ENCODE measurements around the gene VIL1. TPM values are rescaled to one million over a fixed set of nuclear protein-coding genes. Genes with fewer than 3 reads are reported as not detected.

Gene VIL1
- total and polyA plus RNA-seq, 2 of the 13 experiments (the other 11 are each of a cell fraction or from before 2014, with no cell fraction given) = 287 to 301 TPM

- TF ChIP-seq ZNF609 (CRISPR knock-in tag; IDR thresholded peaks at IDR 0.05; ENCODE audit: borderline replicate concordance) (0 out of 2 replicates have a peak, but pooled peaks have one; percentile 32), IRF1 (CRISPR knock-in tag; IDR thresholded peaks at IDR 0.05; ENCODE audit: low read depth) (no peak), ZNF121 (CRISPR knock-in tag; IDR thresholded peaks at IDR 0.05) (no peak), CENPX (CRISPR knock-in tag; IDR thresholded peaks at IDR 0.05) (no peak), MXI1 (IDR thresholded peaks at IDR 0.05; ENCODE audit: borderline replicate concordance, low read depth, low read length) (no peak), ZNF441 (CRISPR knock-in tag; IDR thresholded peaks at IDR 0.05; ENCODE audit: borderline replicate concordance) (no peak), SAFB2 (CRISPR knock-in tag; IDR thresholded peaks at IDR 0.05; ENCODE audit: borderline replicate concordance, low read depth) (0 out of 2 replicates have a peak, but pooled peaks have one; percentile 34), ZNF414 (CRISPR knock-in tag; IDR thresholded peaks at IDR 0.05) (peak; percentile 71), GPBP1L1 (CRISPR knock-in tag; IDR thresholded peaks at IDR 0.05) (no peak), ZNF713 (CRISPR knock-in tag; IDR thresholded peaks at IDR 0.05) (no peak), MTF2 (CRISPR knock-in tag; IDR thresholded peaks at IDR 0.05; ENCODE audit: borderline replicate concordance) (0 out of 2 replicates have a peak, but pooled peaks have one; percentile 57), ZKSCAN8 (CRISPR knock-in tag; IDR thresholded peaks at IDR 0.05; ENCODE audit: borderline replicate concordance) (no peak), KLF12 (CRISPR knock-in tag; IDR thresholded peaks at IDR 0.05; ENCODE audit: borderline replicate concordance) (no peak), ZBTB7A (CRISPR knock-in tag; IDR thresholded peaks at IDR 0.05) (no peak), ZNF782 (CRISPR knock-in tag; IDR thresholded peaks at IDR 0.05; ENCODE audit: borderline replicate concordance) (peak; percentile 70; the same call in 1 of the 2 replicates)
- TF ChIP-seq, protein P1, sequence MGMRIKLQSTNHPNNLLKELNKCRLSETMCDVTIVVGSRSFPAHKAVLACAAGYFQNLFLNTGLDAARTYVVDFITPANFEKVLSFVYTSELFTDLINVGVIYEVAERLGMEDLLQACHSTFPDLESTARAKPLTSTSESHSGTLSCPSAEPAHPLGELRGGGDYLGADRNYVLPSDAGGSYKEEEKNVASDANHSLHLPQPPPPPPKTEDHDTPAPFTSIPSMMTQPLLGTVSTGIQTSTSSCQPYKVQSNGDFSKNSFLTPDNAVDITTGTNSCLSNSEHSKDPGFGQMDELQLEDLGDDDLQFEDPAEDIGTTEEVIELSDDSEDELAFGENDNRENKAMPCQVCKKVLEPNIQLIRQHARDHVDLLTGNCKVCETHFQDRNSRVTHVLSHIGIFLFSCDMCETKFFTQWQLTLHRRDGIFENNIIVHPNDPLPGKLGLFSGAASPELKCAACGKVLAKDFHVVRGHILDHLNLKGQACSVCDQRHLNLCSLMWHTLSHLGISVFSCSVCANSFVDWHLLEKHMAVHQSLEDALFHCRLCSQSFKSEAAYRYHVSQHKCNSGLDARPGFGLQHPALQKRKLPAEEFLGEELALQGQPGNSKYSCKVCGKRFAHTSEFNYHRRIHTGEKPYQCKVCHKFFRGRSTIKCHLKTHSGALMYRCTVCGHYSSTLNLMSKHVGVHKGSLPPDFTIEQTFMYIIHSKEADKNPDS (CRISPR knock-in tag; IDR thresholded peaks at IDR 0.05) = 0 out of 2 replicates have a peak, but pooled peaks have one; percentile 58
Measured at GRCh38 chr2:218394298-218395089, 24.4 kb upstream of the VIL1 start (continued).

Measured in HepG2 (cell line).